Neural progenitor cell (in vitro differentiated cells): ENCODE results near the gene SNX9. TPM values are rescaled to one million over a fixed set of nuclear protein-coding genes. Genes with fewer than 3 reads are reported as not detected.

Experiments used
- DNase-seq: peaks from one replicate; pipeline ENCODE4 v3.0.0-alpha.2; 2016; ENCODE audit warnings: low spot score
- H2AFZ ChIP-seq: fragments of 200-600 bp; sonication (generic); replicated peaks from 2 replicates; pipeline ENCODE4 v1.6.1; 2016; ENCODE audit warnings: antibody characterized with exemption
- H3F3A ChIP-seq: fragments of 200-600 bp; sonication (generic); 2 replicates; pipeline ENCODE4 v1.6.1; 2016; ENCODE audit warnings: antibody characterized with exemption, low read depth
- H3K27ac ChIP-seq: fragments of 200-600 bp; sonication (generic); 2 replicates; pipeline ENCODE4 v1.5.1; 2016; ENCODE audit warnings: mild to moderate bottlenecking
- H3K27me3 ChIP-seq: fragments of 200-600 bp; sonication (generic); 2 replicates; pipeline ENCODE4 v1.6.1; 2016; ENCODE audit warnings: mild to moderate bottlenecking, moderate library complexity
- H3K36me3 ChIP-seq: fragments of 200-600 bp; sonication (generic); 2 replicates; pipeline ENCODE4 v1.5.1; 2016
- H3K4me1 ChIP-seq: fragments of 200-600 bp; sonication (generic); 2 replicates; pipeline ENCODE4 v1.6.1; 2016; ENCODE audit warnings: mixed run types
- H3K4me2 ChIP-seq: fragments of 200-600 bp; sonication (generic); 2 replicates; pipeline ENCODE4 v1.6.1; 2016
- H3K4me3 ChIP-seq: fragments of 200-600 bp; sonication (generic); 2 replicates; pipeline ENCODE4 v1.5.1; 2016
- H3K79me2 ChIP-seq: fragments of 200-600 bp; sonication (generic); 2 replicates; pipeline ENCODE4 v1.6.1; 2016; ENCODE audit warnings: low read depth
- H3K9ac ChIP-seq: fragments of 200-600 bp; sonication (generic); 2 replicates; pipeline ENCODE4 v1.6.1; 2016
- H3K9me3 ChIP-seq: fragments of 200-600 bp; sonication (generic); 2 replicates; pipeline ENCODE4 v1.5.1; 2016; ENCODE audit warnings: low read depth
- H4K20me1 ChIP-seq: fragments of 200-600 bp; sonication (generic); 2 replicates; pipeline ENCODE4 v1.6.1; 2016; ENCODE audit warnings: low read depth
- H3K27ac Mint-ChIP-seq: 3 replicates; pipeline ENCODE4 v1.8.0; 2021; ENCODE audit warnings: mixed read lengths
- H3K27me3 Mint-ChIP-seq: 2 replicates; pipeline ENCODE4 v1.8.0; 2022; ENCODE audit warnings: low read depth, mild to moderate bottlenecking, inconsistent platforms, moderate library complexity, mixed read lengths; ENCODE audit not compliant: insufficient read depth
- H3K36me3 Mint-ChIP-seq: 3 replicates; pipeline ENCODE4 v1.8.0; 2021; ENCODE audit warnings: mixed read lengths
- H3K4me1 Mint-ChIP-seq: 3 replicates; pipeline ENCODE4 v1.8.0; 2021; ENCODE audit warnings: mixed read lengths
- H3K4me3 Mint-ChIP-seq: 3 replicates; pipeline ENCODE4 v1.8.0; 2021; ENCODE audit warnings: mild to moderate bottlenecking, moderate library complexity, mixed read lengths
- H3K9me3 Mint-ChIP-seq: 3 replicates; pipeline ENCODE4 v1.8.0; 2020; ENCODE audit warnings: mixed read lengths
- EZH2 ChIP-seq: fragments of 200-600 bp; sonication (generic); IDR thresholded peaks from 2 replicates; pipeline ENCODE4 v1.6.1; 2017; ENCODE audit warnings: antibody characterized with exemption, mild to moderate bottlenecking, moderate library complexity
- EZH2phosphoT487 ChIP-seq: fragments of 200-600 bp; sonication (generic); IDR thresholded peaks from 2 replicates; pipeline ENCODE4 v1.6.1; 2017; ENCODE audit warnings: antibody characterized with exemption
- total RNA-seq: library from RNA; depleted of rRNA; stranded (reverse); fragments of >200 nt; gene quantifications from 2 replicates; pipeline ENCODE4 v1.2.3, GENCODE V29; 2015; ENCODE audit warnings: low replicate concordance
- TF ChIP-seq, protein P1 (sequence below): fragments of 200-600 bp; sonication (generic); IDR thresholded peaks from 2 replicates; pipeline ENCODE4 v1.5.1; 2017; ENCODE audit warnings: antibody characterized with exemption, mild to moderate bottlenecking

Gene SNX9
- total RNA-seq, 1 donor from 2014 or later: 17.8 TPM

DNA sequence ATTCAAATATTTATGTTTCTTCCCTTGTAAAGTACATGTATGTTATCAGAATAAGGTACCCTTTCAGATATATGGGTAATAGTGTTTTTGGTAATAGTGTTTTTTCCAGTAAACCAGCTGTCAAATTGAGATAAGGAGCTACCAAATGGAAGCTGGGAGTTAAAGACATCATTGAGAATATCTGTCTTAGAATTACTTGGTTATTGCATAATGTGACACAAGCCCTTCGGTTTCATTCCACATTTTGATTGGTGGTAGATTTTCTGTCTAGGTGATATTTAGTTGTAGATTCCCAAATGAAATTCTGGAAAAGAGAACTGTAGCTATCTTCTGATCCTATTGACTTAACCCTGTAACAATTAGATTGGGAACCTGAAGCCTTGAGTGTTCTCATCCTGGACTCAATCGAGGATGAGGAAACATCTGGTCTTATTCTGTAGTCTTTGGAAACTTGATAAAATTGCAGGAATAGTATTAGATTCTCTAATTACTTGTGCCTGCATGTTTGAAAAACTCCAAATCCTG lies 83.6 kb downstream of the SNX9 start:
- peaks cover 34% of the 10 kb centered on the region for H3K36me3 Mint-ChIP-seq
- no peak for DNase-seq
- H3K4me1 Mint-ChIP-seq: peaks cover 4% of the 10 kb centered on the region
- Histone ChIP-seq H3K36me3 (peaks cover 7% of the 10 kb centered on the region), H2AFZ (no peak overlapping the region), H3K9ac (no peak overlapping the region), H3K4me1 (peaks cover 21% of the 10 kb centered on the region), H3K9me3 (no peaks in the 10 kb centered on the region), H3K27me3 (no peaks in the 10 kb centered on the region), H3K4me3 (no peak overlapping the region), H3K27ac (no peak overlapping the region), H4K20me1 (no peaks in the 10 kb centered on the region), H3K79me2 (no peaks in the 10 kb centered on the region), H3K4me2 (no peak overlapping the region), H3F3A (peaks cover 5% of the 10 kb centered on the region)
- no peaks in the 10 kb centered on the region for H3K9me3 Mint-ChIP-seq
- peak overlapping the region; percentile 18 for H3K4me3 Mint-ChIP-seq
- H3K27ac Mint-ChIP-seq: no peak overlapping the region
- TF ChIP-seq EZH2phosphoT487 (no peak), EZH2 (no peak)
- TF ChIP-seq, protein P1, sequence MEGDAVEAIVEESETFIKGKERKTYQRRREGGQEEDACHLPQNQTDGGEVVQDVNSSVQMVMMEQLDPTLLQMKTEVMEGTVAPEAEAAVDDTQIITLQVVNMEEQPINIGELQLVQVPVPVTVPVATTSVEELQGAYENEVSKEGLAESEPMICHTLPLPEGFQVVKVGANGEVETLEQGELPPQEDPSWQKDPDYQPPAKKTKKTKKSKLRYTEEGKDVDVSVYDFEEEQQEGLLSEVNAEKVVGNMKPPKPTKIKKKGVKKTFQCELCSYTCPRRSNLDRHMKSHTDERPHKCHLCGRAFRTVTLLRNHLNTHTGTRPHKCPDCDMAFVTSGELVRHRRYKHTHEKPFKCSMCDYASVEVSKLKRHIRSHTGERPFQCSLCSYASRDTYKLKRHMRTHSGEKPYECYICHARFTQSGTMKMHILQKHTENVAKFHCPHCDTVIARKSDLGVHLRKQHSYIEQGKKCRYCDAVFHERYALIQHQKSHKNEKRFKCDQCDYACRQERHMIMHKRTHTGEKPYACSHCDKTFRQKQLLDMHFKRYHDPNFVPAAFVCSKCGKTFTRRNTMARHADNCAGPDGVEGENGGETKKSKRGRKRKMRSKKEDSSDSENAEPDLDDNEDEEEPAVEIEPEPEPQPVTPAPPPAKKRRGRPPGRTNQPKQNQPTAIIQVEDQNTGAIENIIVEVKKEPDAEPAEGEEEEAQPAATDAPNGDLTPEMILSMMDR: no peak
- no peaks in the 10 kb centered on the region for H3K27me3 Mint-ChIP-seq

DNA sequence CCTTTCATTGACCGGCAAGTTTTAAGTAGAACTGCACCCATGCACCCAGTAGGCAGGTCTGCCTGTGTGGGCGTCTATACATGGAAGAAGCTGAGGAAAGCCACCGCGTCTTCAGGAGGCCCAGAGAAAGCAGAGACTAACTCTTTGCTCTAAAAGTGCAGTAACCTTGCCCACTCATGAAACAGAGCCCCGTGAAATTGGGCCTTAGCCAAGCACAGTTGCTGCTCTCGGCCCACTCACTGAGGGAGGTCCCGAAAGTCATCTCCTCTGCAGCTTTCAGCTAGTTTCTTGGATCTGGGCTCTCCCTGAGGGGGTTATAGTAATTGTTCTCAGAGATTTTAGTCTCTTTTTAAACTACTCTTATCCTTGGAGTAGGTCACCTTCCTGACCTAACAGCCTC lies 84.6 kb downstream of the SNX9 start:
- H3K27me3 ChIP-seq: no peaks in the 10 kb centered on the region

DNA sequence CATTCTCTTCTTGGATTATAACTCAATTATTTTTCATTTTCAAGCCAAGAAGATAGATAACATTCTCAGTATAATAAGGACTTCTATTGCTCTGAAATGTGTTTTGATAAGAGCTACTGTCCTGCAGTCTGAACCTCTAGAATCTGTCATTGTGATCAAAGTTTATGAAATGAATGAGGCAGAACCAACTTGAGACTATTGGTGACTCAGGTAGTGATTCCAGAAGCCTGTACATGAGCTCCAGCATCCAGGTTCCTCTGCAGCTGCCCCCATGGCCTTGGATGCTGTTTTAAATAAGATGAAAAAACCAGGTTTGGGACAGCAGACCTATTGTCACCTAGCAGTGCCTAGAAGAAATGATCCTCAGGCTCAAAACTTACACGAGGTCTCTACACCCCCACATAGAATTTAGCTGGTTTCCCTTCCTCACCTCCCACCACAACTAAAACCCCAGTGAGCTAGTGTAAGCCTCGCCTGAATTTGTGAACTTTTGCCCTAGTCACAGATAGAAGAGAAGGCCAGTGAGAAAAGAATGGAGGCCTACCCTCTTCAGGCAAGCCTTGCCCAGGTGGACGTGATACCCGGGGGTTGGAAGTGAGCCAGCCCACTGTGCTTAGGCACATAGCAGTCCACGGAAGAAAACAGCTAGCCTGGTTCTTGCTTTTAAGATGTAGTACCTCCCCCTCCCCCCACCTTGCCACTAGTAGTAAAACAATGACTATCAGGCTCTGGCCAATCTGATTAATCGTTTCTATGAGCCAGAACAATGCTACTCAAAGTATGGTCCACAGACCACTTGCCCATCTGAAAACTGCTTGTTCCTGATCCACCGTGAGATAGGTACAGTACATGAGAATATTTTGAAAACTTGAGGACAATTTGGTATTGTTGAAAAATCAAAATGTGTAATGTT lies 85.6 kb downstream of the SNX9 start:
- H3K4me3 Mint-ChIP-seq: no peak overlapping the region
- H3K36me3 Mint-ChIP-seq: peaks cover 34% of the 10 kb centered on the region
- peak; percentile 34 for DNase-seq
- H3K27me3 Mint-ChIP-seq: no peaks in the 10 kb centered on the region
- H4K20me1 ChIP-seq: no peaks in the 10 kb centered on the region
- no peaks in the 10 kb centered on the region for H3K79me2 ChIP-seq
- no peaks in the 10 kb centered on the region for H3K27me3 ChIP-seq
- H3F3A ChIP-seq: peaks cover 5% of the 10 kb centered on the region
- no peak overlapping the region for H2AFZ ChIP-seq
- H3K9me3 Mint-ChIP-seq: no peaks in the 10 kb centered on the region
- no peak overlapping the region for H3K27ac Mint-ChIP-seq
- H3K4me2 ChIP-seq: no peak overlapping the region
- H3K4me1 Mint-ChIP-seq: peaks cover 15% of the 10 kb centered on the region
- TF ChIP-seq EZH2 (no peak), EZH2phosphoT487 (no peak)
- TF ChIP-seq, protein P1: no peak
- peaks cover 7% of the 10 kb centered on the region for H3K36me3 ChIP-seq
- H3K4me1 ChIP-seq: peaks cover 21% of the 10 kb centered on the region
- H3K27ac ChIP-seq: no peak overlapping the region
- H3K4me3 ChIP-seq: no peak overlapping the region
- H3K9ac ChIP-seq: no peak overlapping the region
- no peaks in the 10 kb centered on the region for H3K9me3 ChIP-seq

More for the DNA sequence above, 84.6 kb downstream of the SNX9 start:
- no peak overlapping the region for H3K9ac ChIP-seq
- no peak for DNase-seq
- peaks cover 21% of the 10 kb centered on the region for H3K4me1 ChIP-seq
- no peaks in the 10 kb centered on the region for H3K9me3 ChIP-seq
- Mint-ChIP-seq H3K27ac (no peak overlapping the region), H3K27me3 (no peaks in the 10 kb centered on the region), H3K4me3 (no peak overlapping the region), H3K9me3 (no peaks in the 10 kb centered on the region), H3K4me1 (peaks cover 13% of the 10 kb centered on the region), H3K36me3 (peaks cover 34% of the 10 kb centered on the region)
- TF ChIP-seq EZH2 (no peak), EZH2phosphoT487 (no peak)
- TF ChIP-seq, protein P1: no peak
- H3F3A ChIP-seq: peaks cover 5% of the 10 kb centered on the region
- H2AFZ ChIP-seq: no peak overlapping the region
- no peaks in the 10 kb centered on the region for H3K79me2 ChIP-seq
- H3K36me3 ChIP-seq: peaks cover 7% of the 10 kb centered on the region
- H3K4me3 ChIP-seq: no peak overlapping the region
- no peak overlapping the region for H3K4me2 ChIP-seq
- no peak overlapping the region for H3K27ac ChIP-seq
- H4K20me1 ChIP-seq: no peaks in the 10 kb centered on the region
